SW480 (cell line): ENCODE data around the gene TADA2B.
A peak's percentile ranks its signal among the peaks of the same experiment; 100 is the strongest.
"Not testable (repeated sequence)": the region's sequence is repeated elsewhere in the genome, so short reads cannot be mapped to it uniquely, and the experiment has no call there.

ENCODE experiments used
- DNase-seq: peaks from one replicate; pipeline ENCODE4 v3.0.0-alpha.2; 2016; ENCODE audit warnings: low spot score

TADA2B gene

DNA sequence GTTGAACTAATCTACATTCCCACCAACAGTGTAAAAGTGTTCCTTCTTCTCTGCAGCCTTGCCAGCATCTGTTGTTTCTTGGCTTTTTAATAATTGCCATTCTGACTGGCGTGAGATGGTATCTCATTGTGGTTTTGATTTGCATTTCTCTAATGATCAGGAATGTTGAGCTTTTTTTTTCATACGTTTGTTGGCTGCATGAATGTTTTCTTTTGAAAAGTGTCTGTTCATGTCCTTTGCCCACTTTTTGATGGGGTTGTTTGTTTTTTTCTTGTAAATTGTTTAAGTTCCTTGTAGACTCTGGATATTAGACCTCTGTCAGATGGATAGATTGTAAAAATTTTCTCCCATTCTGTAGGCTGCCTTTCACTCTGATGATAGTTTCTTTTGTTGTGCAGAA lies 36.7 kb downstream of the TADA2B start:
- not testable (repeated sequence) for DNase-seq

DNA sequence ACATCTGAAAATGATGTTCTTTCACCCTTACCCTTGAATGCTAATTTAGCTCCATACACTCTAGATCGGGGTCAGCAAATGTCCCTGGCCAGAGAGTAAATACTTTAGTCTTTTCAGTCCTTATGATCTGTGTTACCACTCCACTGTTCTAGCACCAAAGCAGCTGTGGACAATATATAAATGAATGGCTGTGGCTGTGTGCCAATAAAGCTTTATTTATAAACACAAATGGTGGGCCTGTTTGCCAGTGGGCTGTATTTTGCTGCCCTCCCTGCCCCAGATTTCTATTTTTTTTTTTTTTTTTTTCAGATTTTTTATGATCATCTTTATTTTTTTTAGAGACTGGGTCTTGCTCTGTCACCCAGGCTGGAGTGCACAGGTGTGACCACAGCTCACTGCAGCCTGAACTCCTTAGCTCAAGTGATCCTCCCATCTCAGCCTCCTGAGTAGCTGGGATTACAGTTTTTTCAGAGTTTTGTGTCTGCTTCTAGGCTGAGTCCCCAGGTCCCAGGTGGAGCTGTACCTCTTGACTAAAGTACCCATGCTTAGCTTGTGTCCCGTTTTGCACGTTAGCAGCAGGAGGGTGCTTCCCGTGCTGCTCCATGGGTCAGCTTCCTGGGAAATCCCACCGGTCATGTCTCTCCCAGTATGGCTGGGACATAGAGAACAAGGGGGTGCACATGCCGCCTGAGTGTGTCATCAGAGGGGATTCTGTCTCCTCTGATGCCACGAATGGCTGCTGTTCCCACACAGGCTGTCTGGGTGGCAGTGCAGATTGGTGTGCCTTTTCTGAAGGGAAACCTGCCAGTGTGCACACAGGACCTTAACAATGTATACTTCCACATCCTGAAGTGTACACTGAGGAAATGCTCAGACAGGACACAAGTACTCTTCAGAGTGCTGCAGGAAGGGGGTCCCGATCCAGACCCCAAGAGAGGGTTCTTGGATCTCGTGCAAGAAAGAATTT lies 40.7 kb downstream of the TADA2B start:
- DNase-seq = no peak

DNA sequence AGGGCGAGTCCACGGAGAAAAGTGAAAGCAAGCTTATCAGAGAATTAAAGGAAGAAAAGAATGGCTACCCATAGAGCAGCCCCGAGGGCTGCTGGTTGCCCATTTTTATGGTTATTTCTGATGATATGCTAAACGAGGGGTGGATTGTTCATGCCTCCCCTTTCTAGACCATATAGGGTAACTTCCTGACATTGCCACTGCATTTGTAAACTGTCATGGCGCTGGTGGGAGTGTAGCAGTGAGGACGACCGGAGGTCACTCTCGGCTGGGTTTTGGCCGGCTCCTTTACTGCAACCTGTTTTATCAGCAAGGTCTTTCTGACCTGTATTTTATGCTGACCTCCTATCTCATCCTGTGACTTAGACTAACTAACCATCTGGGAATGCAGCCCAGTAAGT lies 41.4 kb downstream of the TADA2B start:
- not testable (repeated sequence) for DNase-seq

DNA sequence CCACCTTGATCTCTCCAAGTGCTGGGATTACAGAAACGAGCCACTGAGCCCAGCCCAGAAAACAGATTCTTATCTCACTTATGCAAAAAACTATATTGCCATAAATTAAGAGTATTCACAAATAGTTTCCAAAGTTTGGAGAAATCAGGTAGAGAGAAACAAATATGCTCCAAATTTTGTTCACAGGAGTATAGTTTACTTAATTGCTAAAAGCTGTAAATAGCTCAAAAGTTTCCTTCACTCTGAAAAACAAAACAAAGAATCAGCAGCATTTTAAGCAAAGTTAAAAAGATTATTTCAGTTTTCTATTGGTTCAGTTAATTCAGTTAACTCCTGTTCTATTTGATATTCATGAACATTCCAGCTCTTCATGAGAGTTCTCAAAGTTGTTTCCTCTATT lies 43.2 kb downstream of the TADA2B start:
- DNase-seq = no peak

DNA sequence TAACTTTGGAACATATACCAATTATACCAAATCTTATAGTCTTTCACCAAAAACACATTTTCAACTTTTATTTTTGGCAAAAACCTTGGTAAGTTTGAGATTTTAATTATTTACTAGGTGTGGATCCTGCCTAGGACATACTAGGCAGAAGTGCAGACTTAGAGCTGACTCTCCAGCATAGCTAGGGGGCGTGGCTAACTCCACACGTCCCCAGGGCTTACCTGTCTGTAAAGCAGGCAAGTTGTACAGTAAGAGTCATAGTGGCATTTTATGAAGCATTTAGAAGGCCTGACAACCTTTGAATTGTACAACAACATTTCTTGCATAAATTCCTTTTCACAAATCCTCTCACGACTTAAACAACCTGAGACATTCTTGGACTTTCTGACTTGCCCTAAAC lies 43.9 kb downstream of the TADA2B start:
- DNase-seq = peak; percentile 11

DNA sequence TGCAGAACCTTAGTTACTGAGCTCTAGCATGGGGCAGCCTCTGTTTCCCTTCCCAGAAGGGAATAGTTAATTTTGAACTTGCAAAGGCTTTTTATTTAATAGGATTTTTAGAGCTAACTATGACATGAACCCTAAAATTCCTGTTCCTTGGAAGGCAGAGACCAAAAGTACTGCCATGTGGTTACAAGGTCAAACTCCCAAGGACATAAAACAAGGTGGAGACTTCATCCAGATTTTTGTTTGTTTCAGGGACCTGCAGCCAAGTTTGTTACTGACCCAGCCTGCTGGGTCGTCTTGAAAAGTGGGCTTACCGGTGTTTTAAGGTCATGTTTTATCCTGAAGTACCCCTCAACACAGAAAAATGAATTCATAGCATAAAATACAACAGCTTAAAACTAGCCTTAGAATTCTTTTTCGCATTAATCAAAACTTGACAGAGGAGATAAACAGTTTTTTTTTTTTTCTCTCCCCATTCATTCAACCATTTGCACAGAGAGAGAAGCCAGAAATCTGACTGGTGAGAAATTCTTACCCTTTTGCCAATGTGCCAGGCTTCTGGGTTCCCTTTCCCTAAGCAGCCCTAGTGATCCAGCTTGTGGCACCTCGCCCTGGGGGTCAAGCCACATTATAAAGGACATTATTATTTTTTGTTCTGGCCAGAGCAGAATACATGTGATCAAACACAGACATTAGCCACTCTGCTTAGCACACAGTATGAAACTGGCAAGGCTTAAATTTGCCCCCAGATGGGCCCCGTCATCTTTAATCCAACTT lies 46.2 kb downstream of the TADA2B start:
- DNase-seq = no peak

DNA sequence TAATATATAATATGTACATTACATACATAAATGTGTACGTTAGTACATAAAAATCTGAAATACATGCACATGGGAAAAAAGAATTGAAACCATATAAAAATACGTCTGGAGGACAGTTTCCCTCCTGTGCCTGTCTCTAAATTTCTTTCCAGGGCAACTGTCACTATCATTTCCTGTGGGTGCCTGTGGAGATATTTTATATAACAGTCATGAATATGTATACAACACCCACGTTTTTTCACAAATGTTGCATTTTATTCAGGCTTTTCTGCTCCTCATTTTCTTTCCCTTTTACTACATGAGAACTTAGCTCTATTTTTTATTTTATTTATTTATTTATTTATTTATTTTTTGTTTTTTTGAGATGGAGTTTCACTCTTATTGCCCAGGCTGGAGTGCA lies 48.9 kb downstream of the TADA2B start:
- no peak for DNase-seq

DNA sequence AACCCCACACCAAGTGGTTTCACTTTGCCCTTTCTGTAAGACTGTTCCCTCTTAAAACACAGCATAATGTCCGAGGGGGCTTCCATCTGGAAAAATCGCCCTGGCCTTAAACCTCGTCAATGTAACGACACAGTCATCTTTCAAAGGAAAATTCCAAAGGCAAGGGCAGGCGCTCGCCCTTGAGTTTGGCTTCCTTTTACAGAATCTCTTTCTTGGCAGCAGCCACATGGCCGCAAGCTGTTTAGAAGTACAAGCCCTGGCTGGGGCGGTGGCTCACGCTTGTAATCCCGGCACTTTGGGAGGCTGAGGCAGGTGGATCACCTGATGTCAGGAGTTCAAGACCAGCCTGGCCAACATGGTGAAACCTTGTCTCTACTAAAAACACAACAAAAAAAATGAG lies 51.7 kb downstream of the TADA2B start:
- no peak for DNase-seq

DNA sequence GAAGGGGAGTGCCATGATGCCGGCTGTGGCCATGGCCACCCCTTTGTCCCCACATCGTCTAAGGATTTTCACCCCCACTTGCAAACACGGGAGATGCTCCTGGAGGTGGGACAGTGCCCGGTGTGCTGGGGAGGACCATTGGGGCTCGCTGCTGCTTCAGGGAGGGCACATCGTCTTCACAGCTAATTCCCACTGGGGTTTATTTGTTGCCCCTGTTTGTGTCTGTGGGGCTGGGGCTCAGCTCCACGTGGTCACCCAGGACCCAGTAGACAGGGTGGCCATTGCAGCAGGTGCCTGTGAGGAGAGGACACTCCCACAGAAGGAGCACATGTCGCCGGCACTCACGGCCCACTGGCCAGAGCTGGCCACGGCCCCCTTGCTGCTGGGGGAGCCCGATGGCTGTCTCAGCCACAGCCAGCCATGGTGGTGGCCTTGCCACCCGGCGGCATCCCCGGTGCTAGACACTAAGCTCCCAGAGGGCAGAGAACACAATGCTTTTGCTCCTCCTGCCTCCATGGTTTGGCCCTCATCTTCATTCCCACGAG lies 52.5 kb downstream of the TADA2B start:
- no peak for DNase-seq

DNA sequence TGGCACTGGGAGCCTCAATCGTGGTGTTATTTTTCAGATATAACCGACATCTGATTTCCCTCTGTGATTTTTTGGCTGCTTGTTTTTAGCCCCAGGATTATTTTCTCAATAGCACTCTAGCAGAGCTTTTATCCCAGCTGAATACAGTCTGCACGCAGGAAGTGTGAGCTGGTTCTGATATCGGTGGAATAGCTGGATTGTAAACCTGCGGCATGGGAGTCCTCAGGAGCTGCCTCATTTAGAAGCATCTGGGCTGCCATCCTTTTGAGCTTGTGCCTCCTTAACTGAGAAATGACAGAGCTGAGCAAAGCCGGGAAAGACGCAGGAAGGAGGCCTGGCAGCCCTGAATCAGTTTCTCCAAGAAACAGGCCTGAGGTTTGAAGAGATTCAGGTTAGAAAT lies 53.1 kb downstream of the TADA2B start:
- DNase-seq = no peak

DNA sequence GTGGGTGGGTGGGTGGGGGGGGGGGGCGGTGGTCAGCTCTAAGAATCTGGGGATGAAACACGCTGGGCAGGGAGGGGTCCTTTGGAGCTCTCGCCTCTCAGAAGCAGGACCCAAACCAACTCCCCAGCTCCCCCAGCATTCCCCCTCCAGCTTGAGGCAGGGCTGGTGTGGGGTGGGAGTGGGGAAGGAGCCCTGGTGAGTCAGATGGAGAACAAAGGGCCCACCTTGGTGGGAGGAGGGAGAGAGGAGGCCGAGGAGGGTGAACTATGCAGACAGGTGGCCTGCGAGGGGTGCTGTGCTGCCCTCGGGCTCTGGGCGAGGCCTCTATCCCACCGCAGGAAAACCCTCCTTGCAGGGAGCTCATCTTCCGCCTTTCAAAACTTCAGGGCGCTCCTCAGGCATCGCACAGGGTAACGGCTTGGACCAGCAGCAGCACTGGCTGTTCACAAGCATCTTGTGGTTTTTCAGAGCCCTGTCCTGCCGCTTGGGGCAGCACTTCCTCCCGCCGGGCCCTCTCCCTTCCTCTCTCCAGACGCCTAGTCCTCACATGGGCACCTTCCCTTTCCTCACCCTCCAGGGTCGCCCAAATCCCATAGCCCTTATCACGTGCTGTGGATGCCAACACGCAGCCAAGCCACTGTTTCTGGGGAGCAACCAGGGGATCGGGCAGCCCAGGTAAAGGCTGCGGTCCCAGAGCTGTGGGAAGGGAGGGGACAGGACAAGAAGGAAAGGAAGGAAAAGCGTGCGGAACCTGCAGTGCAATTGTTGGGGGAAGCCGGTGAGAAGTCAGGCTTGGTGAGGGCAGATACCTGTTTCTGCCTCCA lies 58.7 kb downstream of the TADA2B start:
- DNase-seq = peak; percentile 66

DNA sequence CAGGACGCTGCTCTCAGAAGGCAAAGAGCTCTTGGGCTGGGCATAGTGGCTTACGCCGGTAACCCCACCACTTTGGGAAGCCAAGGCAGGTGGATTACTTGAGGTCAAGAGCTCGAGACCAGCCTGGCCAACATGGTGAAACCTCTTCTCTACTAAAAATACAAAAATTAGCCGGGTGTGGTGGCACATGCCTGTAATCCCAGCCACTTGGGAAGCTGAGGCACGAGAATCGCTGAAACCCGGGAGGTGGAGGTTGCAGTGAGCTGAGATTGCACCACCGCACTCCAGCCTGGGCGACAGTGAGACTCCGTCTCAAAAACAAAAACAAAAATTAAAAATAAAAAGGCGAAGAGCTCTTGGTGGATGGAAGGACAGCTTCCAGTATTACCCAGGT lies 59.3 kb downstream of the TADA2B start:
- DNase-seq = not testable (repeated sequence)

DNA sequence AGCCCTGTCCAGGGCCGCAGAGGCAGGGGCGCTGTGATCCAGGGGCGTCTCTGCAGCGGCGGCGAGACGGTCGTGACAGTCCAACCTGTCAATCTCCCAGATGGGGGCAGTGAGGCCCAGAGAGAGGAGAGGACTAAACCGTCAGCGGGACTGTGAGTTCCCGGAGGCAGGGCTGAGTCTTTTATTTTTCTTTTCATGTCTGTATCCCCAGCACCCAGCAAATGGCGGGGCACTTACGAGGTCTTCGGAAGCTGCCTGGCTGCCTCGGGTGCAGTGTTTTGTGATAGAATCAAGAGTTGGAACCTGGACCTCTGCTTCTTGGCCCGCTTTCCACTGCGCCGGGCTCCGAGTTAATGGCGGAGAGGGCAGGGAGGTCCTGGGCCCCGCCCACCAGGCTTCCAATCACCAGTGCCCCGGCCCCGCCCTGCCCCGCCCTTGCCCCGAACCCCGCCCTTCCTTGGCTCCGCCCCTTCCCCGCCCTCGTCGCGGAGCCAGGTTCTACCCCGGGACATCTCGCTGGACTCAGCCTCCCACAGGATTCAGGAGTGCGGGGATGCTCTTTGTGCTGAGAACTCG lies 59.9 kb downstream of the TADA2B start:
- DNase-seq = peak; percentile 78

DNA sequence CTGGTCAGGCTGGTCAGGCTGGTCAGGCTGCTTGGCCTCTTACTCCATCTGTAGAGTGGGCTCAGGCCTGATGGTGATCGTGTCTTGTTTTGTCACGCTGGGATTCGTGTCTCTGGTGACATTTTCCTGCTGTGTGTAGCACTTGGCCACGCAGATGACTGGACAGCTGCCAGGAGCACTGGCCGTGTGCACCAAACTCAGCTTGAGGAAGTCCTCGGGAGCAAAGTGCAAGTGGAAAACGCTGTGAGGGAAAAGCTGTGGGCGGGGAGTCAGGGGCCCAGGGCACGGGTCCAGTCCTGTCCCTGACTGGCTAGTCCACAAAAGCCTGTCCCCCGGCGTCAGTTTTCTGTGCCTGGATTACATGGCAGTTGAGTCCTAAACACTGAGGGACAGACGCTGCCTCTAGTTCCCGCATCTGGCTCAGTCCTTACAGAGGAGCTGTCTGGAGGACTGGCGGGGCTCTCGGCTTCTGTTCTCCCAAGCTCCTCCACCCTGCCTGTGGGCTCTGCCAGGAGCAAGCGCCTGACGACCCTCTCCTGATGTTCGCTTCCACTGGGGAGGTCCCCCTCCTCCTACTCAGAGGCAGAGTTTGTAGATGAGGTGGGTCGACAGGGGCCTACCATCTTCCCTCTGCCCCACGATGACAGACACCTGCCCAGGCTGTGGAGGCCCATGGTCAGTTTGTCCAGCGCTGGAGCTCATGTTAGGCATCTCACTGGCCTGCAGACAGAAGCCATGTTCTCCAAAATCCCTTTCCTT lies 60.6 kb downstream of the TADA2B start:
- DNase-seq = peak; percentile 36

DNA sequence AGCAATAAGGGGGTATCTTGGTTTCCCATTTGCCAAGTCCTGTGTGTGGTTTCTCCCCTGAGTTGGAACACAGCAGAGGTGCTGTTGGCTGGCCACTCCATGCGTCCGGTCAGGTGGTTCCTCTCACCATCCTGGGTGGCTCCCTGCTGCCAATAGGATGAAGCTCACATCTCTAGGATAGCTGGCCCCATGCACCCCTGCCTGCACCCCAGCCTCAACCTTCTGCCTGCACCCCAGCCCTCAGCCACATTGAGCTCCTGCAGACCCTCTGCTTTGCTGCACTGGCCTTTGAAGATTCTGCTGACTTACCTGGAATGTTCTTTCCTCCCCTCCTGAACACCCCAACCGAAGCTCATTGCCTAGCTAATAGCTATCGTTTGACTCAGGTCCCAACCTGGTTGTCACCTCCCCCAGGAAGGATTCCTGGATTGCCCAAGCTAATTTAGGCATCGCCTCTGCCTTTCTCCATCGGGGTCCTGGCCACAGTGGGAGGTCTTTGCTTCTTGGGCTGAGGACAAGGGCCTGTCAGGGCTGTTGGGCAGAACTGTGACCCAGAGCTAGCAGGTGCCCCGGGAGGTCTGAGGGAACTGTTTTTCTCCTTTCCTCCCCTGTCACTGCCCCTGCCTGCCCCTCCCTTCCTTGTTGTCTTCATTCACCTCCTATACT lies 61.3 kb downstream of the TADA2B start:
- no peak for DNase-seq

DNA sequence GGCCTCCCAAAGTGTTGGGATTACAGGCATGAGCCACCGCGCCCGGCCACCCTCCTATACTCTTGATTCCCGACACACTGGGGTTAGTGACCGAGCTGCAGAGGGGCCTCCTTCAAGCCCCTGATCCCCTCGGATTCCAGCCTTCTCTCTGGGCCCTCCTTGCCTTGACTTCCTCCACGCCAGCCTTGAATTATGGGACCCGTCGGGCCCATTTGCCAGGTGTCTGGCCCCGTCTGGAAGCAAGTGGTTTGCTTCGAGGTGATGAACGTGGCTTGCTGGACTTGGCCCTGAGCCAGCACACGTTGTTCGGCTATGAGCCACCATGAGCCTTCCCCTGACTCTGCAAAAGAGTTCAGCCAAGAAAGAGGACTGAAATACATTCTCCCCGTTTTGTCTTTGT lies 62.1 kb downstream of the TADA2B start:
- no peak for DNase-seq

DNA sequence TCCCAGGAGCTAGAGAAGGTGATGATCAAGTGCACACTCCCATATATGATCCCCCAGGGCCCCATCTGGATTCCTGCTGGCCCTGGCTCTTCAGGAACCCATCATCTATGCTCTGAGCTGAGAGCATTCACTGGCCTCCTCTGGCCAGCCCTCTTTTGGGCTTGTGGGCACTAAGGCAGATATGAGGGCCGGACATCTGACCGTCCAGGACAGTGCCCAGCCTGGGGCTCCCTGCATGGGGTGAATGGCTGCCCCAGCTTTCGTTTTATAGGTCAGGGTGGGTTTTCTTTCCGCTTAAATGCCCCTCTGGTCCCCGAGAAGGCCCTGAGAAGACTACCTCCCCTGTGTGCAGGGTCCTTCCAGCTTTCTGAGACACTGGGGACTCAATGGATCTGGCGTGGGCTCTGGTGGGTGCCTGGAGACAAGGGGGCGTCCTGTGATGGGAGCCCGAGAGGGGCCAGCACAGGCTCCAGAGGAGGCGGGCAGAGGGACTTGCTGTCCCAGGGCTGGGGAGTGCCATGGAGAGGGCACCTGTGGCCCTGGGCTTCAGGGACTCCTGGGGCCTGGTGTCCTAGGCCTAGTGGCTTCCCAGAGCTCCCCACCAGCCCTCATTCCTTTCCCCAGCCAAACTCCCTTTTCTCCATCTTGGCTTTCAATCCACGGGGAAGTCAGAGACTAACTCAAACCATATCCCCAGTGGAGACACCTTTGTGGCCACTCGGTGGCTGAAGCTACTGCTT lies 64.2 kb downstream of the TADA2B start:
- no peak for DNase-seq
